Subcutaneous adipose tissue (tissue), 4 donors: ENCODE data around the gene ADAM8. TPM values are rescaled to one million over a fixed set of nuclear protein-coding genes. Genes with fewer than 3 reads are reported as not detected.

ENCODE experiments used
- total RNA-seq, 4 donors: library from RNA; depleted of rRNA; stranded (reverse); fragments of >200 nt; gene quantifications; one replicate each; pipeline ENCODE4 v1.1.0, GENCODE V29; 2016
- TF ChIP-seq, protein P1 (sequence below): fragments of 450-650 bp; IDR thresholded peaks from one replicate; pipeline ENCODE4 v1.5.1; 2016; ENCODE audit warnings: low read depth, mild to moderate bottlenecking, control low read depth, antibody characterized with exemption, moderate library complexity

ADAM8 gene
- total RNA-seq, 4 donors from 2014 or later, result 0.65 to 27.9 (median 3.3) TPM

DNA sequence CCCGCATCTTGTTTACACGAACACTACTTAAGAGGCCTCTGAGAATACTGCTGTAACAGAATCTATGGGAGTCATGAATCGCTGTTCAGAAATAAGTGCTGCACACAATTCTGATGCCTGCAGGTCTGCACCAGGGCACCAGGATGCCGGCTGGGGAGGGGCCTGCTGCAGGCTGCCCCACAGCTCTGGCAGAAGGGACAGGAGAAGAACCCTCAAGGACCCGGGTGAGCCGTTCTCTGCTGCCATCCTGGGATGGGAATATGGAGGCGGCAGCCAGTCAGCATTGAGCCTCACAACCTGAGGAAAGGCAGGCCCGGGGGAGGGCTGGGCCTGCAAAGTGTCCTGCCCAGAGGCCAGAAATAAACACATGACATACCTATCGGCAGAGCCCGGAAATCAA, 20.8 kb upstream of the ADAM8 start:
- TF ChIP-seq, protein P1, sequence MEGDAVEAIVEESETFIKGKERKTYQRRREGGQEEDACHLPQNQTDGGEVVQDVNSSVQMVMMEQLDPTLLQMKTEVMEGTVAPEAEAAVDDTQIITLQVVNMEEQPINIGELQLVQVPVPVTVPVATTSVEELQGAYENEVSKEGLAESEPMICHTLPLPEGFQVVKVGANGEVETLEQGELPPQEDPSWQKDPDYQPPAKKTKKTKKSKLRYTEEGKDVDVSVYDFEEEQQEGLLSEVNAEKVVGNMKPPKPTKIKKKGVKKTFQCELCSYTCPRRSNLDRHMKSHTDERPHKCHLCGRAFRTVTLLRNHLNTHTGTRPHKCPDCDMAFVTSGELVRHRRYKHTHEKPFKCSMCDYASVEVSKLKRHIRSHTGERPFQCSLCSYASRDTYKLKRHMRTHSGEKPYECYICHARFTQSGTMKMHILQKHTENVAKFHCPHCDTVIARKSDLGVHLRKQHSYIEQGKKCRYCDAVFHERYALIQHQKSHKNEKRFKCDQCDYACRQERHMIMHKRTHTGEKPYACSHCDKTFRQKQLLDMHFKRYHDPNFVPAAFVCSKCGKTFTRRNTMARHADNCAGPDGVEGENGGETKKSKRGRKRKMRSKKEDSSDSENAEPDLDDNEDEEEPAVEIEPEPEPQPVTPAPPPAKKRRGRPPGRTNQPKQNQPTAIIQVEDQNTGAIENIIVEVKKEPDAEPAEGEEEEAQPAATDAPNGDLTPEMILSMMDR, result no peak

DNA sequence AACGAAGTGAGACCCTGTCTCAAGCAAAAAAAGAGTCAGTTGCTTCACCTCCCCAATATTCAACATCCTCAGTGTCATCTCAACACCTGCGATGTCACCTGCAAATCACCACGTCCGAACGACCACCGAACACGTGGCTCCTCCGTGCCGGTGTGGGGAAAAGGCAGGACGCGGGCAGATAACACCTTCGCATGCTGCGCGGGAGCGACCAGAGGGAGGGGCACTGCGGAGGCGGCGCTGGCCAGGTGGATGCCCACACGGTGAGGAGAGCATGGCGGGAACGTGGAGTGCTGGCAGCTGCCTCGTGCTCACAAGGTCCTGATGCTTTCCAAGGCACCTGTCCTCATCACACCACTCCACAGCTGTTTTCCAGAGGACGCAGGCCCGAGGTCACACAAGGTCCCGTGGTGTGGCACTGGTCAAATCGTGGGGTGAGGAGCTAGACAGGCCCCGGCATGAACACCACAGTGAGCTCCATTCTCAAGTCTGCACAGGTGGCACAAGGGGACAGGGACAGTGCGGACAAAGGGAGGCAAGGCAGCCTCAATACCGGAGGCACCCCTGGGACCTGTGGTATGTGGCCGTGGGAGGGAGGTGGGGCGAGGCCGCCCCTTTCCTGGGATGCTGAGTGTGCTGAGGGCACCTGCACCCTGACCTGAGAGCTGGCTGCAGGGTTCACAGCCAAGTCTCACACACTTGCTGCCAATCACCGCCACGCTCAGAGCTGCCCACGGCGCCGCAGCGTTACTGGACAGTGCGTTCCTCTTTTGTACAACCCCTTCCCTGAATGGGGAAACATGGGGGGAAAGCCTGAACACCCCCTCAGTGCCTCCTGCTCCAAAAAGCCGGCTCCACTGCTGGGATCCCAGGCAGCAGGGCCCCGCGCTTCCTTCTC, 19.0 kb upstream of the ADAM8 start:
- TF ChIP-seq, protein P1, result no peak

DNA sequence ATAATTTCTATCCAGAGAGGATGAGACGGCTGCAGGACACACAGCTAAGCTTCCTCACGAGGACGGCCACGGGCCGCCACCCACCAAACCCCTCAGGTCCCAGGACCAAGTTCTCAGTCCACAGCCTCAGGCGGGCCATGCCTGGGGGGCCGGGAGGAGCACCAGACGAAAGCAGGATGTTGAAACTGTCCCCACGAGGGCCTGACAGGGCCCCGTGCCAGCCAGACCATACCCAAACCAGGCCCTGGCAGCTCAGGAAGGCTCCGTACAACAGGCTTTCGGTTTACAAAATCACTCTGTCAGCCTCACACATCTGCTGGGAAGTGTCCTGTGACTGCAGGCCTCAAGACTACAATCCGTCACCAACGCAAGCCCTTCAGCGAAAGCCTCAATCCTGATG, 17.5 kb upstream of the ADAM8 start:
- TF ChIP-seq, protein P1, result no peak

DNA sequence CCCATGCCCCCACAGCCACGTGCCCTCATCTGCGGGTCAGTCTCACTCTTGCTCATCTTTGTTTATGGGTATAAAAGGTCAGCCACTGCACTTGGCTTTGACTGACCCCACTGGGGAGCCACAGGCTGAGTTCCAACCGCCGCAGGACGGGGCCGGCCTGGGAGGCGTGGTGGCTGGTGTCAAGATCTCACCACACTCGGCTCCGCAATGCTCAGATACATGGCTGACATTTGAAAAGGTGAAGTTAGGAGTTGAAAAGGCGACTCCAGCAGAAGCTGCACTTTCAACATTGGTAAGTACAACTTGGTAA, 17.1 kb upstream of the ADAM8 start:
- TF ChIP-seq, protein P1, result no peak

DNA sequence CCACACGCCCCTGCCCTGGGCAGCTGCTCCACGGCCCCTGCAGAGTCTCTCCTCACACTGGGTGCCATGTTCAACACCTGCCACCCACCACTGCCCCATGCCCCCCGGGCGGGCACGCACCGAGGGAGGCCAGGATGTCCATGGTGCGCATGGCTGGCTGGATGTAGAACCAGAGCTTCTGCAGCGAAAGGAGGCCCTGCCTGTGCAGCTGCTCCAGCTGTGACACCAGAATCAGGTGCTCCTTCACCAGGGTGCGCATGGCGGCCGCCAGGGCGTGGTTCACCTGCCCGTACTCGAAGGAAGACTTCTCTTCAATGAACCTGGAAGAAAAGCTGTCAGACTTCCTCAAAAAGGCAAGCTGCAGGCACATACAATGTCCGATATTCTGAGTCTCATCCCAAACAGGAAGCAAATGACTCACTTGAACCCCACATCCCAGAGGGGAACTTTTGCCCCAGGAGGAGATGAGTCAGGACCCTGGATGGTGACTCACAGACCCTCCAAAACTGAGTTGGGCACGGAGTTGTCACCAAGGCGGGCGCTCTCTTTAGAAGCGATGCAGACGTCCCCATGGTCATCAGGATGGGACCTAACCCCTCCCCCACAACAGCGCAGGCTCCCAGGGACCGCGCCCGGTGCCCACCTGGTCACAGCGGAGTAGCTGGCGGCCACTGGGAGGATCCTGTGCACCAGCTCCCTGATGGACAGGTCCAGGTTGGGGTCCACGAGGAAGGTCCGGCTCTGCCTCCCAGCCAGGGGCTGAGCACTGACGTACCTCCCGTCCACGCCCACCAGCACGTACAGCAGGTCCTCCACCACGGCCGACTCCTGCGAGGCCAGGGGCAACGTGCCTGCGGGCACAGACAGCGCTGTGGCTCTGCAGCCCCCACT, 16.5 kb upstream of the ADAM8 start:
- TF ChIP-seq, protein P1, result no peak

DNA sequence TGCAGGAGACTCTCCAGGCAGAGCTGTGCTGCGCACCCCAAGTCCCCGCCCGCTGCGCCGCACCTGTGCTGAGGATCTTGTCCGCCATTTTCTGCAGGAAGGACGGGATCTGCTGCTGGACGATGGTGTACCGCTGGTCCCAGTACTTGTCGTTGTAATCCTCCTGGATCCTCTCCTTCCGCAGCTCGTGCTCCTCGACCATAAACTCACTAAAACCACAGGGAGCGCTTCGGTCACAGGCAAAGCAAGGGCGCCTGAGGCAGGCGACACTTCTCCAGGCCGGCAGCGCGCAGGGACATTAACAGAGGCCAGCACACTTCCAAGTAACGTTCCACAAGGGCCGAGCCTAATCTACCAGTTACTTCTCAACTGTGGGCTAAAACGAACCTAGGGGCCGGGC, 13.1 kb upstream of the ADAM8 start:
- TF ChIP-seq, protein P1, result no peak
